Measurements from ENCODE around the gene AMPD3. TPM values are rescaled to one million over a fixed set of nuclear protein-coding genes. Genes with fewer than 3 reads are reported as not detected.

AMPD3 gene
- total RNA-seq, 1 experiment from 2014 or later: 5.9 TPM

DNA sequence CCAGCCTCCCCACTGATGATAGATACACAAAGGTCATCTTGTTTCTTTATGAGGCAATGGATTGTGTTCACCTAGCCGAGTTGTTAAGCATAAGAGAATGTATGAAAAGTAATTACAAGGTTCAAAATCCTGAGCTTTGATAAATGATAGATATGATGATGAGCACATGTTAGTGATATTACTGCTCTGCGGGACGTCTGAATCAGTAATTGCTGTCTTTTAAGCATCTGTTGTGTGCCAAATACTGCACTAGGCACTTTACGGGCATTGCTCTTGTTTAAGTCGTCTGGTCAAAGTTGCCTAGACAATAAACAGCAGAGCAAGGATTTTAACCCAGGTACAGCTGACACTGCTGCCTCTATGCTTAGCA is 86.5 kb downstream of the AMPD3 start:
- Histone ChIP-seq H4K5ac (ENCODE audit: insufficient read length, low read depth, low read length) (no peak overlapping the region), H2BK20ac (ENCODE audit: low read depth, low read length, poor library complexity, severe bottlenecking) (no peak overlapping the region), H3K4me2 (ENCODE audit: insufficient read depth, insufficient read length, low read length) (peak overlapping the region; percentile 91), H2AFZ (ENCODE audit: low read length) (peak overlapping the region; percentile 50), H4K20me1 (ENCODE audit: control insufficient read depth, insufficient read depth, insufficient read length) (no peaks in the 10 kb centered on the region), H3K9ac (ENCODE audit: extremely low read depth, insufficient read length, low read length) (no peak overlapping the region), H3K27ac (ENCODE audit: insufficient read length, low read depth, low read length) (no peak overlapping the region), H3K27me3 (ENCODE audit: insufficient read depth, low read length) (no peaks in the 10 kb centered on the region), H2BK120ac (ENCODE audit: low read depth, low read length, poor library complexity, severe bottlenecking) (no peak overlapping the region), H3K79me2 (ENCODE audit: insufficient read depth, low read length) (no peaks in the 10 kb centered on the region), H3K23ac (ENCODE audit: insufficient read length, low read depth, low read length) (no peak overlapping the region), H3K18ac (ENCODE audit: insufficient read length, low read depth, low read length) (peak overlapping the region; percentile 7), H3T11ph (ENCODE audit: low read length) (no peak overlapping the region), H2BK12ac (ENCODE audit: insufficient read length, low read depth, low read length) (no peak overlapping the region), H2BK5ac (ENCODE audit: insufficient read length, low read length) (no peak overlapping the region), H3K9me3 (ENCODE audit: control insufficient read depth, low read depth, low read length) (no peaks in the 10 kb centered on the region), H2AK5ac (ENCODE audit: insufficient read length, low read length) (no peak overlapping the region), H3K4me1 (ENCODE audit: insufficient read depth, low read length) (0 out of 2 replicates have a peak, but pooled peaks cover 2% of the 10 kb centered on the region), H3K56ac (ENCODE audit: insufficient read length, low read depth, low read length) (no peak overlapping the region), H4K8ac (replicated peaks; ENCODE audit: insufficient read length, low read depth, low read length) (no peak overlapping the region), H3K14ac (ENCODE audit: insufficient read depth, low read length) (no peak overlapping the region), H2BK15ac (ENCODE audit: low read depth, low read length) (no peak overlapping the region), H4K91ac (ENCODE audit: insufficient read length, low read depth, low read length) (no peak overlapping the region), H3K23me2 (ENCODE audit: insufficient read length, low read depth, low read length, poor library complexity, severe bottlenecking) (peaks cover 6% of the 10 kb centered on the region), H3K79me1 (ENCODE audit: insufficient read depth, low read depth, low read length, poor library complexity, severe bottlenecking) (no peaks in the 10 kb centered on the region), H3K4ac (ENCODE audit: low read depth, low read length) (no peak overlapping the region)
- Mint-ChIP-seq H3K4me3 (peak overlapping the region; percentile 88 to 92), H3K4me1 (peaks cover 11 to 12% of the 10 kb centered on the region in 2 experiments), H3K36me3 (ENCODE audit: insufficient read depth in 1 of 3, low read depth in 3 of 3) (no peaks in the 10 kb centered on the region), H3K9me3 (no peaks in the 10 kb centered on the region; a peak in 1 of 5 replicates), H3K27ac (peak overlapping the region in 1 of 3 experiments; percentile 82; a peak in 3 of 7 replicates), H3K27me3 (ENCODE audit: low read depth) (peaks cover 7% of the 10 kb centered on the region; the same call in 1 of the 2 replicates)
- no CpG with 5 or more reads among the region's 5 CpGs for WGBS (ENCODE audit: extremely low coverage, insufficient read length, low lambda C conversion rate)
- no peak for DNase-seq
- TF ChIP-seq, protein P1, sequence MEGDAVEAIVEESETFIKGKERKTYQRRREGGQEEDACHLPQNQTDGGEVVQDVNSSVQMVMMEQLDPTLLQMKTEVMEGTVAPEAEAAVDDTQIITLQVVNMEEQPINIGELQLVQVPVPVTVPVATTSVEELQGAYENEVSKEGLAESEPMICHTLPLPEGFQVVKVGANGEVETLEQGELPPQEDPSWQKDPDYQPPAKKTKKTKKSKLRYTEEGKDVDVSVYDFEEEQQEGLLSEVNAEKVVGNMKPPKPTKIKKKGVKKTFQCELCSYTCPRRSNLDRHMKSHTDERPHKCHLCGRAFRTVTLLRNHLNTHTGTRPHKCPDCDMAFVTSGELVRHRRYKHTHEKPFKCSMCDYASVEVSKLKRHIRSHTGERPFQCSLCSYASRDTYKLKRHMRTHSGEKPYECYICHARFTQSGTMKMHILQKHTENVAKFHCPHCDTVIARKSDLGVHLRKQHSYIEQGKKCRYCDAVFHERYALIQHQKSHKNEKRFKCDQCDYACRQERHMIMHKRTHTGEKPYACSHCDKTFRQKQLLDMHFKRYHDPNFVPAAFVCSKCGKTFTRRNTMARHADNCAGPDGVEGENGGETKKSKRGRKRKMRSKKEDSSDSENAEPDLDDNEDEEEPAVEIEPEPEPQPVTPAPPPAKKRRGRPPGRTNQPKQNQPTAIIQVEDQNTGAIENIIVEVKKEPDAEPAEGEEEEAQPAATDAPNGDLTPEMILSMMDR (conservative IDR thresholded peaks at IDR 0.05): no peak
